SIG-M5 treated with dmso at 0.1 percent for 504 hours (cell line): Measurements from ENCODE around the gene CCL18.
"Not testable (repeated sequence)": the region's sequence is repeated elsewhere in the genome, so short reads cannot be mapped to it uniquely, and the experiment has no call there.

ENCODE experiments used
- DNase-seq: peaks from one replicate; lab custom pipeline; 2025; ENCODE audit not compliant: unreplicated experiment; lab: John Stamatoyannopoulos, UW

Gene CCL18

DNA sequence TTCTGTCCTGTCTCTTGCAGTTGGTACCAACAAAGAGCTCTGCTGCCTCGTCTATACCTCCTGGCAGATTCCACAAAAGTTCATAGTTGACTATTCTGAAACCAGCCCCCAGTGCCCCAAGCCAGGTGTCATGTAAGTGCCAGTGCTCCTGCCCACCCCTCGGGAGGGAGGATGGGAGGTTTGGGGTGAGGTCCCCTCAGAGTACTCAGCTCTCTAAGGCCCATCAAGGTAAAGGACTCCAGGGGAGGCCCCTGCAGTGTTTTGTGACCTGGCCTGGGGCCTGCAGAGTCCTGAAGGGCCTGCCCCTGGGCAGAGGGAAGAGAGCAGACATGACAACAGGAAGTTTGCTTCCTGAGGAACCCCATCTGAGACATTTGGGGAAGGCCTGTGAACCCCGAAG lies 6.4 kb downstream of the CCL18 start:
- DNase-seq: no peak

DNA sequence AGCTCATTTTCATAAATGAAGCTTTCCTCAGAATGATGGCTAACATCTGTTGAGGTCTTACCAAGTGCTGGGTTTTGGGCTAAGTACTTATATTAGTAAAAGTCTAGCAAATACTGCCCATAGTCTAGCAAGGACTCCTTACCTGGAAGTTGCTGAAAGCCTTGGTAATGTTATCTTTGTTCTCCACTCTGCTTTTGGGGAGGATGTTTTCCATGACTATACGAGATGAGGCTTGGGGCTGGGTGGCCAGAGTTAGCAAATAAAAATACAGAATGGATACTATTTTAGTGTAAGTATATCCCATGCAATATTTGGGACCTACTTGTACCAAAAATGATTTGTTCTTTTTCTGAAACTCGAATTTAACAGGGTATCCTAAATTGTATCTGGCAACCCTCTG lies 7.7 kb downstream of the CCL18 start:
- no peak for DNase-seq

DNA sequence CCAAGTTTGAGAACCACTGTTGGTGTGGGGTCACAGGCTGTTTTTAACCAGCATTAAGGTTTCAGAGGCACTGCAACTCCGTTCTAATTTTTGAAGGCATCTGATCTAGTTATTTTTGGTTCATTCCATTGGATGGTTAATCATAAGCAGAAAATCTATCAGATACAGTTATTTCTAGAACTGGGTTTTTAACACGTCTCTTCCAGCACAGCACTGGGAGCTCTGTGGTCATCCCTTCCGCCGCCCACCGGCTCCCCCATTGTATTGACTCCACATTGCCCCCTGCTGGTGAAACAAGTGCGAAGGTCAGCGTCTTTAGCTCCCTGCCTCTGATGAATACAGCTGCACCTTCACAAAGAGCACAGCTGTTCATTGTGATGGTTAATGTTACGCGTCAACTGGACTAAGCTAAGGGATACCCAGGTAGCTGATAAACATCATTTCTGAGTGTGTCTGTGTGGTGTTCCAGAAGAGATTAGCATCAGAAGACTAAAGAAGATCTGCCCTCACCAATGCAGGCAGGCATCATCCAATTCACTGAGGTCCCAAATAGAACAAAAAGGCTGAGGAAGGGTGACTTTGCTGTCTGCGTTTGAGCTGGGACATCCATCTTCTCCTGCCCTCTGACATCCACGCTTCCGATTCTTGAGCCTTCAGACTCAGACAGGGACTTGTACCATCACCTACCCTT lies 8.5 kb downstream of the CCL18 start:
- DNase-seq: peak; percentile 29

DNA sequence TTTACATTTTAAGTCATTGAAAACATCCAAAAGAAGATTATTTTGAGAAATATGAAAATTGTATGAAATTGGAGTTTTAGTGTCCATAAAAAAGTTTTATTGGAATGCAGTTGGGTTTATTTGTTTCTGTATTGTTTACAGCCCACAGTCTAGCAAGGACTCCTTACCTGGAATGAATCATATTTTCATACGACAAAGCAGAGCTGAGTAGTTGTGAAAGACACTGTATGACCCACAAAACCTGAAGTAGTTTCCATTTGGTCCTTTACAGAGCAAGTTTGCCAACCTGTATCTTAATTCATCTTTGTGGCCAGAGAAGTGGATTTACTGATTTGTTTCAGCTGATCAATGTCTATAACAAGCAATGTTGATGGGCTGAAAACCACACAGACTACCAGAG lies 10.3 kb downstream of the CCL18 start:
- no peak for DNase-seq

DNA sequence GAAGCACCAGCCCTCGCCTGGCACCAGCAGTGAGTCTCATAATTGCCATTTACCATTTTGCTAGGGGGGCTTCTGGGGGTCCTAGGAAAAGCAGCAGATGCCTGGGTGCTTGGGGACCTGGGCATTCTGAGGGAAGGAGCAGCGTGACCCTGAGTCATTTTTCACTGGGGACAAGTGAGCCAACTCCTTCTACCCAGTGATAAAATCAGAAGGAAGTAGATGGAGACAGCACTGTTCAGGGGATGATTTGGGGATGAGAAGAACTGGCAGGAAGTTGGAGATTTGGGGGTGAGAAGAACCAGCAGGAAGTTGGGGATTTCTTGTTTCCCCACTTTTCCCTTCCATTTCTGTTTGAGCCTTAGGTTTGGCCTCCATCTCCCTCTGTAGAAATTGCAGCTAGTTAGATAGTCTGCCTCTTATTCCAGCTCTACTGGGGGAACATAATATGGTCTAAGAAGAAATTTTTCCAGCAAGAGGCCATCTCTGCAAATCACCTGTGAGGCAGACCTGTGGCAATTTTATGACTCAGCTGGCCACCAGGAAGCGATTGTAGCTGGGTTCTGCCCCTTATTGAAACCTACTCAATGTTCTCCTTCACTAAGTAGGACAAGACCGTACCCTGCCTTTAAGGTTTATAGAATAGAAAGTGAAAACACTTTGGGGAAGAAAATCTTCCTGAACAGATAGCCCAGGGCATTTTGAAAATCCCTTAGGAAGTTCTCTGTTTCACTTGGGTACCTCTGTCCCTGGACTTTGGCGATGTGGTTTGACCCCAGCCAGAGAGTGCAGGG lies 17.8 kb downstream of the CCL18 start:
- DNase-seq: not testable (repeated sequence)

DNA sequence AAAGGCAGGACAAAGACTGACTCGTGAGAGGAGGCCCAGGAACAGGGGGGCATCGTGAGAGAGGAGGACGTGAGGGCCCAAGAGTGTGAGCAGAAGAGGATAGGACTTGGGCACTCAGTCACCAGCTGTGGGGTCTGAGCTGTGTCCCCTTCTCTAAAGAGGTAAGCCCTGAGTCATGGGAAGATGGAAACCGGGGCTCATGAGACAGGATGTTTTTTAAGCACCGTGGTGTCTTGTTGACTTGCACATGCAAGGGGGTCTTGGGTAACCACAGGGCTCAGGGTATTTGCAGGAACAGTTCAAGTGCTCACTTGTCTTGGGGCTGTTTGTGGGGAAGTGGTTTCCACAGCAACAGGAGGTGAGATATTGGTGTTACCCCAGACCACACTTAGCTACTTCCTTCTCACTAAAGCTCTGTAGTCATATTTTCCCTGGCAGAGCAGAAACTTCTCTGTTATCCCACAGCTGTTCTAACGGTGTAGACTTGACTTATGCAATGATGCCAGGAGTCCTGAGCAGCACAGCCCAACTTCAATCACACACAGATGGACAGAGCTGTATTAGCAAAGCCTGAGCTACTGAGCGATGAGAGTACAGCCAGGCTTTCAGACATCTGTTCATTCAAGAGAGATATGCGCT lies 18.5 kb downstream of the CCL18 start:
- peak; percentile 98 for DNase-seq

DNA sequence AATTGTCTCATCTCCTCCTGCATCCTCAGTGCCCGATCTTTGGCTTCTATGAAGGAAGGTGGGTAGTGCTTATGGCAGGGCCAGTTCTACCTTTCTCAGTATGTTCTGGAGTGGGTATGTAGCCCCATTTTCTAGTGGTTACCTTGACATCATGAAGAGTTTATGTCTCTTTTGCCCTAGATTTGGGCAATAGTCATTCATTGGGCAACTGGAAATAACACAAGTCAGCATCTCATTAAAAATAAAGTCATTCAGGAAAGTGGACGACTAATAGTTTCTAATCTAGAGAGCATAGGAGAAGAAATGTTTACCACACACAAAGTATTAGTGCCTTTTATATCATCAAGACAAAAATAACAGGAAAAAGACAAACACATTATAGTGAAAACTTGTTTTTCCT lies 19.6 kb downstream of the CCL18 start:
- not testable (repeated sequence) for DNase-seq

DNA sequence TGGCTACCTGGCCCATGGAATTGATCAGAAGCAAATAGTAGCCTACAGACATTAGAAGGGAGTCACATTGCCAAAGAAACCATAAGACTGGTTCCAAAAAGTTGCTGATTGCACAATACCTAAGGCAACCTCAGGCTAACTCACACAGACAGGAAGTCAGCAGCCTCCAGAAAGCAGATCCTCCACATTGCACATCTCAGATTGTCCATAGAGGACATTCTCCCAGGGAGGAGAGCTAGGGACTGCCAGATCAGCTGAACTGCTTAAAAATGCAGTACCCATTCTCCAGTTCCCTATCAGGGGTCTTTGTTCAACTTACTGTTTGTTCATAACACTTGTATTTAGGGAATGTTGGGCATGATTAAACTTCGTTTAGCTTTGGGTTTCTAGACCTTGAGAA lies 21.7 kb downstream of the CCL18 start:
- peak; percentile 82 for DNase-seq

DNA sequence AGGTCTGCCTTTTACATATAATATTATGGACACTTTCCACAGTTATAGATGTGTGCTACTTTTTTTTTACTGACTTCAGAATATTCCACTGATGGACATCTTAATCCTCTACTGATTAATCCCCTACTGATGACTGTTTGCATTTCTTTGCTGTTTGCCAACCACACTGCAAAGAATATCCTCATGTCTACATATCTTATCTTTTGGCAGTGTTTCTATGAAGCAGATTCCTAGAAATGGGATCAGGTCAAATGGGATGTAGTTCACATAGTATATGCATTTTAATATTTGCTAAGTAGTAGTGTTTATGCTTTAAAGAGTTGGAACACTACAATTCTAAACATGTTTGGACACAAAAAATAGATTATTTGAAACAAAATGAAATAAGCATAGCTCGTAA lies 22.7 kb downstream of the CCL18 start:
- DNase-seq: no peak

DNA sequence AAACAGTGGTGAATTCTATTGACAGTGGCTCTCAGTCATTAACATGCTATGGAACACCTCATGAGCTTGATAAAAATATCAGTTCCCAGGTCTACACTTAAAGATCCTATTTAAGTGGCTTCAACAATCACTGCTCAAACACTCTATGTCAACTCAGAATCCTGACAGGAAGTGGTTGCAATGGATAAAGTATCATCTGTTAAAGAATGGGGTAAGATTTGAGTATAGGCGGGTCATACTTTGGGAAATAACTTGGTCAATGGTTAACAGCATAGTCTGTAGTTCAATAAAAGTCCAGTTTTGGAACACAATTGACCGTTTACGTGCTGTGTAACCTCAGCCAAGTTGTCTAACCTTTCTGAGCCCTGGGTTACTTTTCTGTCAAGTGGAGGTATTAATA lies 23.4 kb downstream of the CCL18 start:
- not testable (repeated sequence) for DNase-seq

DNA sequence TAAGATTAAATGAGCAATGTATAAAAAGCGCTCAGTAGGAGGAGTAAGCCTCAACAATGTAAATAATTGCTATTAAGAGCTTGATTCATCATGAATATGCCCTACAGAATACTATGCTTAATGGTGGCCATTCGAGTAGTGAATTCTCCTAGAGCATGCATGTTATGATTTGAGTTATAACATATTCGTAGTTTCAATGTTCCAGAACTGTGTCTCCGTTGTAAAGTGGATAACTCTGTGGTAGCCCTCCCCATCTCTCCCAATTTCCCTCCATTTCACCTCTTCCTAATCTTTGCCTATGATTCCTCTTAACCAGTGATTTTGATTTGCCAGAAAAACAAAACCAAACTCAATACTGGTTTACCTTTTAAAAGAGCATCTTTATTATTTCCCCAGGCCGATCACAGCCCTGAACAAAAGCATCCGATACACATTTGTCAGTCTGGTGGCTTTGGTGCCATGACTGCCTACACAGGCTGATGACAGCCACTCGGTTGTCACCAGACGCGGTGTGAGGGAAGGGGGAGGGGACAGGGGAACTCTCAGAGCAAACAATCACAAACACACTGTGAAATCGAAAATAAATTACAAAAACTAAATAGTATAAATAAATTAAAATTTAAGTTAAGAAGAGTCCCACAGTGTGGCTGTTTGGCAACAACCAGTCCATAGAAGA lies 24.0 kb downstream of the CCL18 start:
- not testable (repeated sequence) for DNase-seq

DNA sequence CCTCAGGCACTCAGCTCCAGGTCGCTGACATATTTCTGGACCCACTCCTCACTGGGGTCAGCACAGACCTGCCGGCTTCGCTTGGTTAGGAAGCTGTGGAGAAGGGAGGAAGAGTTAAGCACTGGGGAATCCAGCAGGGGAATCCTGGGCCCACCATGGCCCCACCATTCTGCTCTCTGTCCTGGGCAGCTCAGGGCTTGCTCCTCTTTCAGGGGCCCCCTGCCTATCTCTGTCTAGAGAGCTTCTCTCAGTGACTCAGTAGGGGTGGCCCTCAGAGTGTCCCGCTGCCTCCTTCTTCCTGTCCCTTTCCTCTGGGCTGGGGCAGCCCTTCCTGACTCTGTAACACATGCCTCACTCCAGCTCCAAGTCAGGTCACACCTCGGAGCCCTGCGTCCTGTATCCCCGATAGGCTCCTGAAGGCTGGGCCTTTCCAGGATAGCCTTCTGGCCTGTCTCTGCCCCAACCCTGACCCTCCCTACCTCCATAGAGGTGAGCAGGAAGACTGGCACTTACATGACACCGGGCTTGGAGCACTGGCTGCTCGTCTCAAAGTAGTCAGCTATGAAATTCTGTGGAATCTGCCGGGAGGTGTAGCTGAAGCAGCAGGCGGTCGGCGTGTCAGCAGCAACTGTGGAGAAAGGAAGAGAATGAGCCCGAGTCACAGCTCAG lies 24.7 kb downstream of the CCL18 start:
- DNase-seq: no peak

DNA sequence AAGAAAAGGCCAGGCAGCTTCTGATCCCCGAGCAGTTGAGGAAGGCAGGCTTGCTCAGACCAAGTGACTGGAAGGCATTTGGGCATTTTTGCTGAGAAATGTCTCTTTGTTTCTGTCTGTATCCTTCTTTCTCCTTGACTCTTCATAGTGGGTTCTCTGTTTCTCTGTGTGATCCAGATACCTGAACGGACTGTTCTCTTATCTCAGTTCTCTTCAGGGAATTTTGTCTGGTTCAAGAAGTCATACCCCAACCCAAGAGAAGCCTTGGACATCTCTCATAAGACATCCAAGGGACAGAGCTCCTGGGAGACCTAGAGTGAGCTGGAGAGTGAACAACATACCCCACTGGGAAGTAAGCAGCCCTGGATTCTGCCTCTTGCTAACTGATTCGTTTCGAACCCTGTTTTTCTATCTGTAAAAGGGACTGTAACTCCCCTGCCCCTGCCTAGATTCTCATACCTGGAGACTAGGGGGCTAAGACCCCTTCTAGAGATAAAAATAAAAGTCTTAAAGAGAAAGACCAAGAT lies 25.3 kb downstream of the CCL18 start:
- no peak for DNase-seq

DNA sequence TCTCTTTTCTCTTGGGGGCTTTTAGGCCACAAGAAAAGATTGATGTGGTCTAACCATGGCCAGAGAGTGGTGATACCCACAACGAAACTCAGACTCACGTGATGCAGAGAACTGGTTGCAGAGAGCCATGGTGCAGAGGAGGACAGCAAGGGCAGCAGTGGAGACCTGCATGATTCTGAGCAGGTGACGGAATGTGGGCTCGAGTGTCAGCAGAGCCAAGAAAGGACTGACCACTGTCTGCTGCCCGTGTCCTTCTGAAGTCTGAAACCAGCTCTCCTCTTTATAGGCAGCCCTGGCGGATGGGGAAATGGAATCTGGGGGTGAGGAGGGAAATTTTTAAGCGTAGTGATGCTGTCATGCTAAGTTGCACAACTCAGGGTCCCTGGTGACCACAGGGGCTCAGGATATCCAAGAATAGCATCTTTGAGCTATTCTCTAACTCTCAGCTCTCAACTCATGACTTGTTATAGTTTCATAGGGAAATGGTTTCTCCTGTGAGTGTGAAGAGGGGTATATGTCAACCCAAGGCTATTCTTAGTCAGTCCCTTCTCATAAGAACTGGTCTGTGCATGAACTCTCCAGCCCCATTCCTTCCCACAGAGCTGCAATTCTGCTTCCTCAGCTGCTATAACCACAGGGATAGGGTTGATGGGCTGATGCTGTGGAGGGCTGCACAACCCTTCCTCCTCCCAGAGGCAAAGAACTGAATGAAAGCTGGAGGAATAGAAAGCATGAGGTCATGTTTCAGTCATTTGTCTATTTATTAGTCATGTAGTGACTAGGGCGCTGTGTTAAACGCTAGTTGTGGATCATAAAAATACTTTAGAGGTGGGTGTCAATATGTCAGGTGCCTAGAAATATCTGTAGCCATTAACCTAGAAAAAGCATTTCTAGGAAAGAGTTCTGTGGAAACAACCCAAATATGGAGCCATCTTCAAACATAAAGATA lies 26.1 kb downstream of the CCL18 start, which contains the start of gene CCL3:
Gene CCL3 (minus strand): TSS at position 256 of the 949 bp plus-strand sequence. CDS start 85 bp downstream, at position 171.
- DNase-seq: peak; percentile 97

DNA sequence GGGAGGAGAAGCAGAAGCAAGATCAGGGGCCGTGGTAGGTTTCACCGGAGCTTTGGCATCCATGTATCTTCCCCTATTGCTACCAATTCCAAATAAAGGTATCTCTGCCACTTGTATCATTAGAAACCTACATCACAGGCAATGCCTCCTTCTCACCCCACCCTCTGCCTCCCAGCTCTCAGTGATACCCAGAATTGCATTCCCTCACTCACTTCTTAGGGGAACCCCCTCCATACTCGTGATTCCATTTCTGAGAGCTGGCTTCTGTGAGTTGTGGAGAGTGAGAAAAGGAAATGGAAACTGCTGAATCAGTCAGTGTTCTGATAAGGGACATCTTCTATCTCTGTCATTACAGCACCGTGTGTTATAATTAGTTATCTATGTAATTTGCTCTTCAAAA lies 28.2 kb downstream of the CCL18 start:
- DNase-seq: no peak

DNA sequence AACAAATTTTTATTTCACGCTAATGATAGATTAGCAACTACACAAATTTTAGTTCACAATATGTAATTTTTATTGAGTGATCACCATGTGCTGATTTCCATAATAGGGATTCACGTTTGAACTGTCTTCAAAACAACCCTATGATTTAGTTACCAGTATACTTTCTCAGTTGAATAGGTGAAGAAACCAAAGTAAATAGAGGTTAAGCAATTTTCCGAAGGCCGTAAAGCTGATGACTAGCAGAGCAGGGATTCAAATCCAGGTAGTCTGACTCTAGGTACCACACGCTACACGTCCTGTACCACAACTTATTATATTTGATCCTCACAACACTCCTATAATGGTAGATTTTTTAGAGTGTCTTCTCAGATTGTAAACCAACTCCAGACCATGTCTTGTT lies 28.6 kb downstream of the CCL18 start:
- DNase-seq: not testable (repeated sequence)

DNA sequence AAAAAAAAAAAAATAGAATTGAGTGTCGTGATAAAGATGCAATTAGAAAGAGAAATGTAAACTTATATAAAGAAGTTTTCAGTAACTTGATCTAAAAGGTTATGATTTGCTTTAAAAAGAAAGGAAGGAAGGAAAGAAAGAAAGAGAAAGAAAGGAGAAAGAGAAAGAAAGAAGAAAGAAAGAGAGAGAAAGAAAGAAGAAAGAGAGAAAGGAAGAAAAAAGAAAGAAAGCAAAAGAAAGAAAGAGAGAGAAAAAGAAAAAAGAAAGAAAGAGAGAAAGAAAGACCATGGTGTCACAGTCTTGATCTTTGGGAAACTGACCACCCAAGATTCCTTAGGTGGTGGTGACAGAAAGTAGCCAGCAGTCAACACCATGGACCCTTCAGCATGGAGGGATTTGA lies 30.2 kb downstream of the CCL18 start:
- no peak for DNase-seq

DNA sequence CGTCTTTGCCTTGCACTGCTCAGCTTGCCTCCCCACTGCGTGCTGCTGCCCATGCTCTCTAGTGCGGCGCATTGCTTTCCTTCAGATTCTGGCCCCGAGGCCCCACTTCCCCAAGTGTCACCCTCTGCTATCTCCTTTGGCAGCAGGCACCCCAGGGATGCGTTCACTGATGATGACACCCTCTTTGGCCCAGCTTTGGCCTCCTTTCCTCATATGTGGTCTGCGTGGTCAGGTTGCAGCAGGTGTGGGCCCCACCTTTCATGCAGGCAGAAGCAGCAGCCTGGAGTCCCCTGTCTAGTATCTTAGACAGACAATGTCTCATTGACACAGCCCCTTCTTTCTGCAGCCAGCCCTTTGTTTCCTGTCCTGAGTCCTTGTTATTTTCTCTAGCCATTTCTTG lies 30.7 kb downstream of the CCL18 start:
- DNase-seq: no peak

DNA sequence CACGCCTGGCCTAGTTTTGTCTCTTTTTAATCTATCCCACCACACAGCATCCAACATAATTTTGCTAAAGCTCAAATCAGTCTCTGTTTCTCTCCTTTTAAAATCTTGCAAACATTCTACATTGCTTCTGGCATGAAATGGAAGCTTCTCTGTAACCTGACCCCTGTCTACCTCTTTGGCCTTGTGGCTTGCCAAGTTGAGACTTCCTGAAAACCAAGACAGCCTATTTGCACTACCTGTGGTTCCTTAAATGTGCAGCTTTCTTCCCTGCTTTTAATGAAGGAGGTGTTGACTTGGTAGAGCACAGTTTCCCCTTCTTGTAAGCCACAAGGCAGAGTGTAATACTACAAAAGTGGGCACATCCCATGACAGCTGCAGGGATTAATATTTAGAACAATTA lies 31.9 kb downstream of the CCL18 start:
- DNase-seq: no peak

DNA sequence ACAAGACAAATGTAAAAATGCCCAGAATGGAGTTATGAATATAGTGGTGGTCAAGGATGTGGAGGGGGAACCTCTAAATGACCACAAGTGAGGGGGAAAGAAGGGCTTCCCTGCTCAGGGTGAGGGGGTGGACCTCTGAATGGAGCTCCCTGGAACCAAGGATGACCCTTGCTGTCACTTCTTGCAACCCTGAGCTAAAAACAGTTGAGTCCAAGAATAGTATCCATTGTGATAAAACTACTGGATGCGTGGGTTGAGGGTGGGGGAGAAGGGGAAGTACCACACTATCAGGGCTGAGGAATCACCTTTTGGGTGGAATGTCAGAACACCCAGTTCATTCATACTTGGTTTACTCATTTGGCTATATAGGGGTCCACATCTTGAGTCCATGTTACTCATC lies 34.9 kb downstream of the CCL18 start:
- not testable (repeated sequence) for DNase-seq
